ENCODE data around the gene SENP3.

Gene SENP3

DNA sequence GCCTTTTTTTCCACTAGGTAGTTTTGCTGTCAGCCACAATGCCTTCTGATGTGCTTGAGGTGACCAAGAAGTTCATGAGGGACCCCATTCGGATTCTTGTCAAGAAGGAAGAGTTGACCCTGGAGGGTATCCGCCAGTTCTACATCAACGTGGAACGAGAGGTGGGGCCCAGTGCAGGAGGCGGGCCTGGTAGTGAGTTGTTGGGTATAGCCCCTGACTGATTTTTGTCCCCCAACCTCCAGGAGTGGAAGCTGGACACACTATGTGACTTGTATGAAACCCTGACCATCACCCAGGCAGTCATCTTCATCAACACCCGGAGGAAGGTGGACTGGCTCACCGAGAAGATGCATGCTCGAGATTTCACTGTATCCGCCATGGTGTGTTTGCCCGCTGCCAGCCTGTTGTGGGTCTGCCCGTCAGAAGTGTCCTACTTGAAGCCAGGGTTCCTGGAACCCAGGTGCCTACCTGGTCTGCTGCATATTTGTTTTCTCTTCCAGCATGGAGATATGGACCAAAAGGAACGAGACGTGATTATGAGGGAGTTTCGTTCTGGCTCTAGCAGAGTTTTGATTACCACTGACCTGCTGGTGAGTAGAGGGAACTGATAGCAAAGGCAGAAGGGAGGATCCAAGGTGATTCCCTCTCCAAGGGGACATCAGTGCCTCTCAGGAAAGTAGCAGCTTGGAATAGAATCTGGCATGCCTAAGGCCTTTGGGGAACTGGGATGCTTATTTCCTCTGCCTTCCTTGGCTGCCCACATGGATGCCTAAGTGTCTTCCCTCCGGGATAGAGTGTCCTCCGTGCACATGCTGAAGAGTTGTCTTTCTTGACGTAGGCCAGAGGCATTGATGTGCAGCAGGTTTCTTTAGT, 15.8 kb downstream of the SENP3 start:
- DNase-seq = no peak

DNA sequence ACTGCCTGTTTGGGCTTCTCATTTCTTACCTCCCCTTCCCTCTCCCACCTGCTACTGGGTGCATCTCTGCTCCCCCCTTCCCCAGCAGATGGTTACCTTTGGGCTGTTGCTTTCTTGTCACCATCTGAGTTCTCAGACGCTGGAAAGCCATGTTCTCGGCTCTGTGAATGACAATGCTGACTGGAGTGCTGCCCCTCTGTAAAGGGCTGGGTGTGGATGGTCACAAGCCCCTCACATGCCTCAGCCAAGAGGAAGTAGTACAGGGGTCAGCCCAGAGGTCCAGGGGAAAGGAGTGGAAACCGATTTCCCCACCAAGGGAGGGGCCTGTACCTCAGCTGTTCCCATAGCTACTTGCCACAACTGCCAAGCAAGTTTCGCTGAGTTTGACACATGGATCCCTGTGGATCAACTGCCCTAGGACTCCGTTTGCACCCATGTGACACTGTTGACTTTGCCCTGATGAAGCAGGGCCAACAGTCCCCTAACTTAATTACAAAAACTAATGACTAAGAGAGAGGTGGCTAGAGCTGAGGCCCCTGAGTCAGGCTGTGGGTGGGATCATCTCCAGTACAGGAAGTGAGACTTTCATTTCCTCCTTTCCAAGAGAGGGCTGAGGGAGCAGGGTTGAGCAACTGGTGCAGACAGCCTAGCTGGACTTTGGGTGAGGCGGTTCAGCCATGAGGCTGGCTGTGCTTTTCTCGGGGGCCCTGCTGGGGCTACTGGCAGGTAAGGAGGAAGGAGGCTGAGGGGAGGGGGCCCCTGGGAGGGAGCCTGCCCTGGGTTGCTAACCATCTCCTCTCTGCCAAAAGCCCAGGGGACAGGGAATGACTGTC, 17.5 kb downstream of the SENP3 start, which contains the start of gene CD68:
Gene CD68 (plus strand): TSS at position 638 of the 833 bp plus-strand sequence. CDS start 40 bp downstream, at position 678.
- peak; percentile 66 to 75 for DNase-seq

- DNase-seq = no peak
Observed at GRCh38 chr17:7579834-7580603, 18.3 kb downstream of the SENP3 start.

GRCh38 chr17:7580604-7581575, 19.2 kb downstream of the SENP3 start:
- no peak for DNase-seq

GRCh38 chr17:7582396-7583252, 20.9 kb downstream of the SENP3 start:
- no peak for DNase-seq

GRCh38 chr17:7583253-7584109, 21.8 kb downstream of the SENP3 start, which contains the start of gene MPDU1:
TSS of gene MPDU1 (plus strand) at chr17:7583852. CDS start at chr17:7583863, 11 bp downstream.
- DNase-seq = peak; percentile 92 to 93

GRCh38 chr17:7586673-7587419, 25.1 kb downstream of the SENP3 start:
- no peak for DNase-seq

GRCh38 chr17:7587420-7588151, 25.9 kb downstream of the SENP3 start:
- no peak for DNase-seq

GRCh38 chr17:7588553-7589203, 27.0 kb downstream of the SENP3 start:
- DNase-seq = no peak

DNA sequence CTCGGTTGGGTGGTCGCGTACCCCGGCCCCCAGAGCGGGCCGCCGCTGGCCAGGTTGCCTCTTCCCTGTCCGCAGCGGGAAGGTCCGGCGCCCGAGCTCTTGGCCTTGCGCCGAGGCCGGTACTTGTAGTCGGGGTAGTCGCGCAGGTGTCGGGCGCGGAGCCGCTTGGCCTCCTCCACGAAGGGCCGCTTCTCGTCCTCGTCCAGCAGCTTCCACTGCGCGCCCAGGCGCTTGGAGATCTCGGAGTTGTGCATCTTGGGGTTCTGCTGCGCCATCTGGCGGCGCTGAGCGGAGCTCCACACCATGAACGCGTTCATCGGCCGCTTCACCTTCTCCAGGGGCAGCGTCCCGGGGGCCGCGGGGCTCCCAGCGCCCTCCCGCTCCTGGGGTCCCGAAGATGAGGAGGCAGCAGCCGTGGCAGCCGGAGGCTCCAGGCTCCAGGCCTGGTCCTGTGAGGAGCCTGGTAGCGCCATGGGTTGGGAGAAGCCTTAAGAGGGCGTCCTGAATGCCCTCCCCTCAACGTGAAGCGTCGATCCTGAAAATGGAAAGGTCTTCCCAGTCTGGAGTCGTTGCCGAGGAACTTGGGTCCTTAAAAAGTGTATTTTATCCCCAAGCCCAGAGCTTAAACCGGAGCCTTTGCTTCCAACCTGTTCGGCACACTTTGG, 27.6 kb downstream of the SENP3 start:
- DNase-seq = peak; percentile 63 to 68

GRCh38 chr17:7589891-7590691, 28.4 kb downstream of the SENP3 start, which contains the start of gene SOX15:
TSS of gene SOX15 (minus strand) at chr17:7590094. CDS start at chr17:7589676, 418 bp downstream.
- no peak for DNase-seq

DNA sequence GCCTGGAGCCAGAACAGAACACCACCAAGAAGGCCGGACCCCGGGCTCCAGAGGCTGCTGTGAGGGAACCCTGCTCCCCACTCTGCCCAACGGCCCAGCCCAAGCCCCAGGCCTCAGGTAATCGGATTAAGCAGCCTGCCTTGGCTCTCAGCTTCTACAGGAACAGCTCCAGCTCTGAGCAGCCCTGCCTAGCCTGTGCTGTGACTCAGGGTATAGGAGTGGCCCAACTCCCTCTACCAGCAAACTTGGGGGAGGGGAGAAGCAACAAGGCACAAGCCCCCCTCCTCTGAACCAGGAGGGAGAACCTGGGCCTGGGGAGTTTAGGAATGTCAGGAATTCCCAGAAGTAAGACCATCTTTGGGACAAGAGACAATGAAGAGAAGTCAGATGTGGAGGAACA, 29.0 kb downstream of the SENP3 start:
- no peak for DNase-seq

GRCh38 chr17:7591596-7591995, 29.9 kb downstream of the SENP3 start:
- DNase-seq = no peak

- DNase-seq = no peak
Observed at GRCh38 chr17:7592422-7593021, 30.8 kb downstream of the SENP3 start.

GRCh38 chr17:7593296-7593695, 31.6 kb downstream of the SENP3 start:
- no peak for DNase-seq

All from activated CD4-positive, alpha-beta T cell treated with anti-CD3 and anti-CD28 coated beads for 4 hours (primary cell).